T-helper 1 cell treated with Interleukin-12 subunit alpha and Interleukin-12 subunit beta and Interleukin-4 antibody, amounts not matched to agents 30 μg/mL and 1 μg/mL, for 36 hours (primary cell): ENCODE results near the gene CPN2.

Experiments
- H3K27ac Mint-ChIP-seq: one replicate; pipeline ENCODE4 v1.8.0; 2021; ENCODE audit warnings: mild to moderate bottlenecking, mixed read lengths
- H3K27me3 Mint-ChIP-seq: one replicate; pipeline ENCODE4 v1.8.0; 2021; ENCODE audit warnings: low read depth, mixed read lengths
- H3K36me3 Mint-ChIP-seq: one replicate; pipeline ENCODE4 v1.8.0; 2021; ENCODE audit warnings: low read depth, mixed read lengths
- H3K4me1 Mint-ChIP-seq: one replicate; pipeline ENCODE4 v1.8.0; 2021; ENCODE audit warnings: low read depth, mixed read lengths
- H3K4me3 Mint-ChIP-seq: one replicate; pipeline ENCODE4 v1.8.0; 2021; ENCODE audit warnings: mild to moderate bottlenecking, moderate library complexity, mixed read lengths
- H3K9me3 Mint-ChIP-seq: one replicate; pipeline ENCODE4 v1.8.0; 2021; ENCODE audit warnings: mixed read lengths

The CPN2 gene

GRCh38 chr3:194386066-194386465 lies 34.9 kb upstream of the CPN2 start:
- H3K36me3 Mint-ChIP-seq = peaks cover 3% of the 10 kb centered on the region
- peaks cover 21% of the 10 kb centered on the region for H3K27me3 Mint-ChIP-seq
- peaks cover 17% of the 10 kb centered on the region for H3K9me3 Mint-ChIP-seq
- H3K27ac Mint-ChIP-seq = no peak overlapping the region
- no peak overlapping the region for H3K4me3 Mint-ChIP-seq
- H3K4me1 Mint-ChIP-seq = peaks cover 2% of the 10 kb centered on the region

- Mint-ChIP-seq H3K36me3 (no peaks in the 10 kb centered on the region), H3K4me1 (peaks cover 2% of the 10 kb centered on the region), H3K9me3 (peaks cover 3% of the 10 kb centered on the region), H3K4me3 (no peak overlapping the region), H3K27me3 (peaks cover 13% of the 10 kb centered on the region), H3K27ac (no peak overlapping the region)
Observed at GRCh38 chr3:194384569-194385001, 33.5 kb upstream of the CPN2 start.

- H3K27ac Mint-ChIP-seq = no peak overlapping the region
- H3K9me3 Mint-ChIP-seq = no peaks in the 10 kb centered on the region
- H3K4me1 Mint-ChIP-seq = peaks cover 2% of the 10 kb centered on the region
- H3K36me3 Mint-ChIP-seq = no peaks in the 10 kb centered on the region
- peaks cover 10% of the 10 kb centered on the region for H3K27me3 Mint-ChIP-seq
- H3K4me3 Mint-ChIP-seq = no peak overlapping the region
Observed at GRCh38 chr3:194384156-194384555, 33.0 kb upstream of the CPN2 start.

- Mint-ChIP-seq H3K27me3 (peaks cover 10% of the 10 kb centered on the region), H3K36me3 (no peaks in the 10 kb centered on the region), H3K4me1 (peaks cover 2% of the 10 kb centered on the region), H3K4me3 (no peak overlapping the region), H3K27ac (no peak overlapping the region), H3K9me3 (no peaks in the 10 kb centered on the region)
Observed at GRCh38 chr3:194383276-194383940, 32.3 kb upstream of the CPN2 start.

GRCh38 chr3:194382892-194383223 lies 31.7 kb upstream of the CPN2 start:
- no peak overlapping the region for H3K4me3 Mint-ChIP-seq
- H3K36me3 Mint-ChIP-seq = no peaks in the 10 kb centered on the region
- H3K27ac Mint-ChIP-seq = no peak overlapping the region
- H3K4me1 Mint-ChIP-seq = peaks cover 2% of the 10 kb centered on the region
- peaks cover 10% of the 10 kb centered on the region for H3K27me3 Mint-ChIP-seq
- H3K9me3 Mint-ChIP-seq = no peaks in the 10 kb centered on the region

GRCh38 chr3:194382196-194382891 lies 31.2 kb upstream of the CPN2 start:
- H3K4me1 Mint-ChIP-seq = peaks cover 2% of the 10 kb centered on the region
- peaks cover 10% of the 10 kb centered on the region for H3K27me3 Mint-ChIP-seq
- no peaks in the 10 kb centered on the region for H3K36me3 Mint-ChIP-seq
- no peak overlapping the region for H3K27ac Mint-ChIP-seq
- H3K9me3 Mint-ChIP-seq = no peaks in the 10 kb centered on the region
- no peak overlapping the region for H3K4me3 Mint-ChIP-seq

GRCh38 chr3:194381460-194381875 lies 30.3 kb upstream of the CPN2 start:
- no peaks in the 10 kb centered on the region for H3K9me3 Mint-ChIP-seq
- no peaks in the 10 kb centered on the region for H3K36me3 Mint-ChIP-seq
- H3K27ac Mint-ChIP-seq = no peak overlapping the region
- peaks cover 10% of the 10 kb centered on the region for H3K27me3 Mint-ChIP-seq
- no peak overlapping the region for H3K4me3 Mint-ChIP-seq
- peaks cover 2% of the 10 kb centered on the region for H3K4me1 Mint-ChIP-seq

- Mint-ChIP-seq H3K9me3 (no peaks in the 10 kb centered on the region), H3K27me3 (peaks cover 14% of the 10 kb centered on the region), H3K4me3 (no peak overlapping the region), H3K36me3 (no peaks in the 10 kb centered on the region), H3K4me1 (peaks cover 2% of the 10 kb centered on the region), H3K27ac (no peak overlapping the region)
Observed at GRCh38 chr3:194380326-194380725, 29.2 kb upstream of the CPN2 start.

- Mint-ChIP-seq H3K36me3 (no peaks in the 10 kb centered on the region), H3K27me3 (peaks cover 20% of the 10 kb centered on the region), H3K4me1 (peaks cover 2% of the 10 kb centered on the region), H3K9me3 (no peaks in the 10 kb centered on the region), H3K4me3 (no peak overlapping the region), H3K27ac (no peak overlapping the region)
Observed at GRCh38 chr3:194379651-194380050, 28.5 kb upstream of the CPN2 start.

- H3K9me3 Mint-ChIP-seq = no peaks in the 10 kb centered on the region
- H3K4me3 Mint-ChIP-seq = no peak overlapping the region
- H3K27me3 Mint-ChIP-seq = peaks cover 20% of the 10 kb centered on the region
- no peak overlapping the region for H3K27ac Mint-ChIP-seq
- H3K36me3 Mint-ChIP-seq = no peaks in the 10 kb centered on the region
- peaks cover 2% of the 10 kb centered on the region for H3K4me1 Mint-ChIP-seq
Observed at GRCh38 chr3:194379231-194379630, 28.1 kb upstream of the CPN2 start.

GRCh38 chr3:194377708-194378107 lies 26.6 kb upstream of the CPN2 start:
- Mint-ChIP-seq H3K36me3 (no peaks in the 10 kb centered on the region), H3K27ac (no peak overlapping the region), H3K27me3 (peaks cover 20% of the 10 kb centered on the region), H3K4me1 (peaks cover 2% of the 10 kb centered on the region), H3K4me3 (no peak overlapping the region), H3K9me3 (no peaks in the 10 kb centered on the region)

GRCh38 chr3:194376241-194376560 lies 25.1 kb upstream of the CPN2 start:
- no peaks in the 10 kb centered on the region for H3K36me3 Mint-ChIP-seq

GRCh38 chr3:194375473-194376240 lies 24.5 kb upstream of the CPN2 start:
- no peak overlapping the region for H3K27ac Mint-ChIP-seq
- H3K36me3 Mint-ChIP-seq = no peaks in the 10 kb centered on the region
- H3K4me3 Mint-ChIP-seq = no peak overlapping the region
- H3K4me1 Mint-ChIP-seq = no peaks in the 10 kb centered on the region
- H3K9me3 Mint-ChIP-seq = no peaks in the 10 kb centered on the region
- H3K27me3 Mint-ChIP-seq = peaks cover 24% of the 10 kb centered on the region

More at GRCh38 chr3:194376241-194376560, 25.1 kb upstream of the CPN2 start:
- Mint-ChIP-seq H3K27ac (no peak overlapping the region), H3K9me3 (no peaks in the 10 kb centered on the region), H3K4me1 (no peaks in the 10 kb centered on the region), H3K4me3 (no peak overlapping the region), H3K27me3 (peaks cover 19% of the 10 kb centered on the region)

GRCh38 chr3:194374935-194375334 lies 23.8 kb upstream of the CPN2 start:
- H3K36me3 Mint-ChIP-seq = no peaks in the 10 kb centered on the region
- H3K4me3 Mint-ChIP-seq = no peak overlapping the region
- peaks cover 28% of the 10 kb centered on the region for H3K27me3 Mint-ChIP-seq
- no peaks in the 10 kb centered on the region for H3K4me1 Mint-ChIP-seq
- no peak overlapping the region for H3K27ac Mint-ChIP-seq
- no peaks in the 10 kb centered on the region for H3K9me3 Mint-ChIP-seq

GRCh38 chr3:194373899-194374298 lies 22.8 kb upstream of the CPN2 start:
- no peak overlapping the region for H3K27ac Mint-ChIP-seq
- H3K27me3 Mint-ChIP-seq = peaks cover 34% of the 10 kb centered on the region
- H3K4me3 Mint-ChIP-seq = no peak overlapping the region
- H3K9me3 Mint-ChIP-seq = no peaks in the 10 kb centered on the region
- no peaks in the 10 kb centered on the region for H3K36me3 Mint-ChIP-seq
- no peaks in the 10 kb centered on the region for H3K4me1 Mint-ChIP-seq
